Skeletal muscle tissue (tissue), 4 donors: ENCODE measurements around the gene TMEM52B. TPM values are rescaled to one million over a fixed set of nuclear protein-coding genes. Genes with fewer than 3 reads are reported as not detected.

Experiments
- H3K27ac ChIP-seq: one replicate; pipeline ENCODE4 v1.7.0; 2013; ENCODE audit warnings: mild to moderate bottlenecking, low read depth, low read length, inconsistent platforms
- H3K27me3 ChIP-seq, 3 donors: one replicate each; pipeline ENCODE4 v1.7.0; 2013; ENCODE audit warnings: low read length in 3 of 3; ENCODE audit not compliant: control insufficient read depth in 3 of 3, insufficient read depth in 3 of 3
- H3K36me3 ChIP-seq, 3 donors: one replicate each; pipeline ENCODE4 v1.7.0; 2013; ENCODE audit warnings: low read length in 3 of 3; ENCODE audit not compliant: control insufficient read depth in 3 of 3, insufficient read depth in 3 of 3
- H3K4me1 ChIP-seq, 3 donors: one replicate each; pipeline ENCODE4 v1.7.0; 2013; ENCODE audit warnings: low read length in 3 of 3, mild to moderate bottlenecking in 3 of 3; ENCODE audit not compliant: control insufficient read depth in 3 of 3, insufficient read depth in 3 of 3
- H3K4me3 ChIP-seq, 3 donors: one replicate each; pipeline ENCODE4 v1.7.0; 2013; ENCODE audit warnings: low read length in 3 of 3
- H3K9ac ChIP-seq, 3 donors: one replicate each; pipeline ENCODE4 v1.7.0; 2013; ENCODE audit warnings: low read length in 3 of 3, mild to moderate bottlenecking in 3 of 3, moderate library complexity in 2 of 3, low read depth in 1 of 3
- H3K9me3 ChIP-seq, 3 donors: one replicate each; pipeline ENCODE4 v1.7.0; 2013; ENCODE audit warnings: low read length in 3 of 3; ENCODE audit not compliant: control insufficient read depth in 3 of 3
- total RNA-seq: library from RNA; depleted of rRNA; stranded (reverse); fragments of >200 nt; gene quantifications from one replicate; pipeline ENCODE4 v1.2.3, GENCODE V29; 2014
- donor health status: Osteomylitis.

TMEM52B gene
- under 0.01 TPM for total RNA-seq

DNA sequence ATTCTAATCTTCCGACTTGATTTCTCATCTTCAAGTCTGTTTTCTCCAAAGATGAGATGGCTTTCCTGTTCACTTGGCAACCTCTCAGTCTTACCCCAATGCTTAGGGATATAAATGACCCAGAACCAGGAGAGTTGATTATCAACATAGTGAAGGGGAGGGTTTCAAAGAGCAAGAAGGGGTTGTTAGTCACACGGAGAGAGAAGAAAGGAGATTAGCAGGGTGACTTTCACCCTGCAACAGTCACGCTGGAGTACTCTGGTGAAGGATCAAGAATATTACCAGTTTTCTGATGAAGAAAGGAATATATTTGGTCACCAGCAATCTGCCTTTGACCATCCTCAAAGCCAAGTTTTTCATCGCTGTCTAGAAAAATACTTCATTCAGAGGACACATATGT is at the start of gene TMEM52B:
Gene TMEM52B (plus strand): TSS at position 212 of the 400 bp plus-strand sequence. CDS start 543 bp downstream, outside the sequence.
- H3K27ac ChIP-seq, result no peak within 1 kb of the TSS
- H3K4me1 ChIP-seq, result no peaks in the 10 kb centered on the region
- peaks cover 3 to 11% (median 3%) of the 10 kb centered on the region in 3 donors for H3K27me3 ChIP-seq
- no peaks in the 10 kb centered on the region for H3K9me3 ChIP-seq
- H3K4me3 ChIP-seq, result no peak within 1 kb of the TSS
- no peaks in the 10 kb centered on the region for H3K36me3 ChIP-seq
- H3K9ac ChIP-seq, result no peak within 1 kb of the TSS

DNA sequence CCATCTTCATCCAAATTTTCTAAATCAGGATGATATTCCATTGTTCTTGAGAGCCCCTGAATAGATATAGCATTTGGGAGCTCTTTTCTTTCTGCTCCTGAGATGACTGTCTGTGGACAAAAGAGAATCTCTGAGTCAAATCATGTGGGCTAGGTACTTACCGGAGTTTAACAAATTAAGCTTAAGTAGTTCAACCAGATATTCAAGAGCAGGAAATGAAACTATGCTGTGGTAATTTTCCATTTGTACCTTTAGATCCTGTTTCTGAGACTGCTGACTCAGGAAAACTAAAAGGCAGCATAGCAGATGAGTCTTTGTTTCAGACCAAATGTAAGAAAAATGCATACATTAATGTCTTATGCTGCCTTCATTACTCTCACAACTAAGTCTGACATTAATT is 48.8 kb upstream of the TMEM52B start, which contains the start of gene CLEC7A:
Gene CLEC7A (minus strand): TSS at position 158 of the 400 bp plus-strand sequence. CDS start 117 bp downstream, at position 41.
- no peak within 1 kb of the TSS for H3K4me3 ChIP-seq

DNA sequence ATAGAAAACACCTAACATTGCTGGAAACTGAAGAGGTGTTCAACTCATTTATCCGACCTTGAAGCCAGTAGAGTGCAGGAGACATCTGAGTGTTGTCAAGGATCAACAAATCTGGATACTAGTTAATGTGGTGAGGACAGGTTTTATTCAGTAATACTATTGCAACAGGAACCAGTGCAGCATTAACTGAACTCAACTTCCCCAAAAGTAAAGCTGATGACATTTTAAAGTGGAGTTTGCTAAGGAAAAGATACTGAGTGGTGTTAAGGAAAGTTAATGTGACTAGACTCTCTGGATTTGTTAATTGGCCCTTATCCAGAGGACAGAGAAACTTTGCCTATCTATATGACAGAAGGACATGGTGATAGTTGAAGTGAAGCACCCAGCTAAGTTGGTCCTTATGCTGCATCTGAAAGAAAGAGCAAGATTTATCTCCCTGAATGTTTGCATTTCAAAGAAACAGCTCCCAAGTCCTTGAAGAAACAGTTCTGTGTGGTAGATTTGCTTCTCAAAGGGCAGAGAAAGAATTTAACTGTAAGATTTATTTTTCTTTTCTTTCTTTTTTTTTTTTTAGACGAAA is 47.6 kb upstream of the TMEM52B start:
- Histone ChIP-seq H3K4me3 (no peak overlapping the region), H3K27me3 (no peaks in the 10 kb centered on the region), H3K36me3 (no peaks in the 10 kb centered on the region), H3K9ac (no peak overlapping the region), H3K4me1 (no peaks in the 10 kb centered on the region), H3K9me3 (no peaks in the 10 kb centered on the region), H3K27ac (no peak overlapping the region)

More for the DNA sequence above, 48.8 kb upstream of the TMEM52B start, which contains the start of gene CLEC7A:
- H3K27me3 ChIP-seq, result no peaks in the 10 kb centered on the region
- H3K9ac ChIP-seq, result no peak within 1 kb of the TSS
- no peaks in the 10 kb centered on the region for H3K4me1 ChIP-seq
- H3K36me3 ChIP-seq, result no peaks in the 10 kb centered on the region
- H3K27ac ChIP-seq, result peak within 1 kb of the TSS; percentile 58
- H3K9me3 ChIP-seq, result no peaks in the 10 kb centered on the region

DNA sequence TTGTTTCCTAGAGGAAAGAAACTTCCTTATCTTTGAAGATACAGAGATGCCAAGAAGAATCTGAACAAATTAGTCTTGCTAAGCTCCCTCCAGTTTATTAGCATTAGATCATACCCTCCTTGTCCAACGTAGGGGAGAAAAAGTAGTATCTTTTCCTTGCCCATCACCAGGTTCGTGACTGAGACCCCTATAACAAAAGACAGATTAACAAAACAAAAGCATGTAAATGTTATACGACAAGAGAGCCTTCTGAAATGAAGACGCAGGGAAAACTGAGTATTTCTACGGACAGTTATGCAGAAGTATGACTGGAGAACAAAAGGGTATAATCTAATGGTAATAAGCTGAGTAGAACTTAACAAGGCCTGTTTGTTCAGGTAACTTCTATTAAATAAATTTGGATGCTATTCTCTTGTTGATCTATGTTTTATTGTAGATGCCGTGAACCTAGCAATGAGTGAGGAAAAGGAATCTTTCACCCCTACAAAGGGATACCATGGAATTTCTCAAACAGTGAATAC is 45.9 kb upstream of the TMEM52B start:
- Histone ChIP-seq H3K9ac (no peak overlapping the region), H3K4me3 (no peak overlapping the region), H3K36me3 (no peaks in the 10 kb centered on the region), H3K4me1 (no peaks in the 10 kb centered on the region), H3K27me3 (no peaks in the 10 kb centered on the region), H3K9me3 (no peaks in the 10 kb centered on the region), H3K27ac (no peak overlapping the region)

DNA sequence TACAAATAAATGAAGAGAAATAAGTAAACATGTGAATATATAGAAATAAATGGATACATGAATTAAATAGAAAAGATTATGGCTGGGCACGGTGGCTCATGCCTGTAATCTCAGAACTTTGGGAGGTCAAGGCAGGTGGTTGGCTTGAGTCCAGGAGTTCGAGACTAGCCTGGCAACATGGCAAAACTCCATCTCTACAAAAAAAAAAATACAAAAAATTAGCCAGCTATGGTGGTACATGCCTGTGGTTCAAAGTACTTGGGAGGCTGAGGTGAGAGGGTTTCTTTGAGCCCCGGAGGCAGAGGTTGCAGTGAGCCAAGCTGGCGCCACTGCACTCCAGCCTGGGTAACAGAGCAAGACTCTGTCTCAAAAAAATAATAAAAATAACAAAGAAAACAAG is 43.7 kb upstream of the TMEM52B start:
- no peak overlapping the region for H3K4me3 ChIP-seq
- no peaks in the 10 kb centered on the region for H3K9me3 ChIP-seq
- H3K4me1 ChIP-seq, result no peaks in the 10 kb centered on the region
- H3K9ac ChIP-seq, result no peak overlapping the region
- no peak overlapping the region for H3K27ac ChIP-seq
- H3K27me3 ChIP-seq, result no peaks in the 10 kb centered on the region
- no peaks in the 10 kb centered on the region for H3K36me3 ChIP-seq

DNA sequence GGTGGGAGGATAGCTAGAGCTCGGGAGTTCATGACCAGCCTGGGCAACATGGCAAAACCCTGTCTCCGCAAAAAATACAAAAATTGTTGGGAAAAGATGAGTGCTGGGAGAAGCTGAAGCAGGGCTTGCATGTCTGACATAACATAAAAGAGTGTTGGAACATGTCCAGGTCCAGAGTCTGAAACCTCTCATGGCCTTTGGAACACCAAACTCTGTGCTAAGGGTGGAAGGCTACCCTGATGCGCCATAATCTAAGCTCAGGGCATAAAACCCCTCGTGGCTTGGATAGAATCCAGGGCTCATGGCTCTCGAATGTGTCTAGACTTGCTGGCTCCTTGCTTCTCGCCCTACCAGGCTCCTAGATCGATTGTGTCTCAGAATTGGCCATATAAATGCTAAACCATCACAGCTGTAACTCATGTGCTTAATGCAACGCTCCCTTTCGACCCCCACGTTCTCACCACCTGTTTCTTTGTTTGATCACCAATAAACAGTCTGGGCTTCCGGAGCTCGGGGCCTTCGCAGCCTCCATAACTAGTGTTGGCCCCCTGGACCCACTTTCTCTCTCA is 42.1 kb upstream of the TMEM52B start:
- H3K4me1 ChIP-seq, result no peaks in the 10 kb centered on the region
- no peak overlapping the region for H3K9ac ChIP-seq
- no peak overlapping the region for H3K4me3 ChIP-seq
- no peaks in the 10 kb centered on the region for H3K36me3 ChIP-seq
- H3K9me3 ChIP-seq, result no peaks in the 10 kb centered on the region
- H3K27ac ChIP-seq, result no peak overlapping the region
- no peaks in the 10 kb centered on the region for H3K27me3 ChIP-seq

DNA sequence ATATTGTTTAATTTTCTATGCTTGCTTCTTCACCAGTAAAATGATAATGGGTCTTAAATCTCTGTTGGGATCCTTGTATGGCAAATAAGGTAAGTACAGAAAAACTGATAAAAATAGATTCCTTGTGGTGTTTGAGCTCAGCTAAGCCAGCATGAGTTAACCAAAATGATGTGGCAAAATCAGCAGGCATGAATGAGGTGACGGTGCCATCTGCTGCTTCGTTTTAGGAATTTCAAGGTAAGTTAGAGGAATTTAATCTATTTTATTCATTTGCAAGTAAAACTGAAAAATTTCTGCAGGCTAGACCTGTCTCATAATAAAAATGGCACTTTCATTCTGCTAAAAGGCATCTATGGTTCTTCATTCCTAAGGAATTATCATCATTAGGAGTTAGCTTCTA is 38.8 kb upstream of the TMEM52B start:
- Histone ChIP-seq H3K4me1 (peaks cover 0 to 7% (median 0%) of the 10 kb centered on the region in 3 donors), H3K4me3 (no peak overlapping the region), H3K27ac (no peak overlapping the region), H3K27me3 (no peaks in the 10 kb centered on the region), H3K36me3 (no peaks in the 10 kb centered on the region), H3K9me3 (no peaks in the 10 kb centered on the region), H3K9ac (no peak overlapping the region)

- H3K4me3 ChIP-seq, result no peak overlapping the region
- peaks cover 0 to 7% (median 0%) of the 10 kb centered on the region in 3 donors for H3K4me1 ChIP-seq
- H3K27me3 ChIP-seq, result no peaks in the 10 kb centered on the region
- no peak overlapping the region for H3K9ac ChIP-seq
- H3K36me3 ChIP-seq, result no peaks in the 10 kb centered on the region
- no peaks in the 10 kb centered on the region for H3K9me3 ChIP-seq
- H3K27ac ChIP-seq, result no peak overlapping the region
These were observed 35.7 kb upstream of the TMEM52B start for GRCh38 chr12:10142976-10143589.

DNA sequence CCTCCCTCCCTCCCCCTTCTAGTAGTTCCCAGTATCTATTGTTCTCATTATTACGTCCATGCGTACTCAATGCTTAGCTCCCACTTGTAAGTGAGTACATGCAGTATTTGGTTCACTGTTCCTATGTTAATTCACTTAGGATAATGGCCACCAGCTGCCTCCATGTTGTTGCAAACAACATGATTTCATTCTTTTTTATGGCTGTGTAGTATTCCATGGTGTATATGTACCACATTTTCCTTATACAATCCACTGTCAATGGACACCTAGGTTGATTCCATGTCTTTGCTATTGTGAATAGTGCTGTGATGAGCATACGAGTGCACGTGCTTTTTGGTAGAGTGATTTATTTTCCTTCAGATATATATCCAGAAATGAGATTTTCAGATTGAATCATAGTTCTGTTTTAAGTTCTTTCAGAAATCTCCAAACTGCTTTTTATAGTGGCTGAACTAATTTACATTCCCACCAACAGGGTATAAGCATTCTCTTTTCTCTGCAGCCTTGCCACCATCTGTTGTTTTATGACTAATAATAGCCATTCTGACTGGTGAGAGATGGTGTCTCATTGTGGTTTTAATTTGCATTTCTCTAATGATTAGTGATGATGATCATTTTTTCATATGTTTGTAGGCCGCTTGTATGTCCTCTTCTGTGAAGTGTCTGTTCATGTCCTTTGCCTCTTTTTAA is 31.0 kb upstream of the TMEM52B start:
- Histone ChIP-seq H3K27me3 (no peaks in the 10 kb centered on the region), H3K4me3 (no peak overlapping the region), H3K36me3 (no peaks in the 10 kb centered on the region), H3K9me3 (no peaks in the 10 kb centered on the region), H3K9ac (no peak overlapping the region), H3K27ac (no peak overlapping the region), H3K4me1 (peaks cover 0 to 5% (median under 1%) of the 10 kb centered on the region in 3 donors)
